HG02763 (cell line): Measurements from ENCODE around the gene BIRC7.
"Not testable (repeated sequence)": the region's sequence is repeated elsewhere in the genome, so short reads cannot be mapped to it uniquely, and the experiment has no call there.

Source experiments
- ATAC-seq: cut with Tn5 transposase; IDR thresholded peaks from one replicate; pipeline ENCODE4 v1.9.1; 2021; ENCODE audit warnings: mild to moderate bottlenecking, moderate library complexity; ENCODE audit not compliant: unreplicated experiment

The BIRC7 gene

GRCh38 chr20:63246490-63247288 is 11.0 kb downstream of the BIRC7 start:
- ATAC-seq: no peak

GRCh38 chr20:63247671-63248228 is 12.0 kb downstream of the BIRC7 start:
- no peak for ATAC-seq

GRCh38 chr20:63248835-63249591 is 13.3 kb downstream of the BIRC7 start:
- no peak for ATAC-seq

GRCh38 chr20:63249891-63250290 is 14.2 kb downstream of the BIRC7 start:
- no peak for ATAC-seq

GRCh38 chr20:63251350-63251749 is 15.6 kb downstream of the BIRC7 start:
- not testable (repeated sequence) for ATAC-seq

- no peak for ATAC-seq
Observed at GRCh38 chr20:63252284-63252711, 16.6 kb downstream of the BIRC7 start.

- ATAC-seq: no peak
Observed at GRCh38 chr20:63253065-63253437, 17.3 kb downstream of the BIRC7 start.

- ATAC-seq: no peak
Observed at GRCh38 chr20:63253438-63254231, 17.9 kb downstream of the BIRC7 start.

- ATAC-seq: no peak
Observed at GRCh38 chr20:63254232-63254605, 18.5 kb downstream of the BIRC7 start, which contains the start of gene NKAIN4. Gene NKAIN4 (minus strand): TSS chr20:63254463. CDS start chr20:63254450, 13 bp downstream.

- ATAC-seq: no peak
Observed at GRCh38 chr20:63254606-63255384, 19.1 kb downstream of the BIRC7 start.

GRCh38 chr20:63255931-63256704 is 20.4 kb downstream of the BIRC7 start:
- no peak for ATAC-seq

GRCh38 chr20:63256954-63257353 is 21.2 kb downstream of the BIRC7 start:
- ATAC-seq: no peak

GRCh38 chr20:63257629-63258028 is 21.9 kb downstream of the BIRC7 start:
- ATAC-seq: no peak

GRCh38 chr20:63258781-63259180 is 23.1 kb downstream of the BIRC7 start:
- no peak for ATAC-seq

- ATAC-seq: no peak
Observed at GRCh38 chr20:63259734-63260460, 24.2 kb downstream of the BIRC7 start.

GRCh38 chr20:63260521-63260920 is 24.8 kb downstream of the BIRC7 start:
- ATAC-seq: no peak

GRCh38 chr20:63261060-63261794 is 25.5 kb downstream of the BIRC7 start:
- no peak for ATAC-seq
